Measurements from ENCODE around the gene ZHX3. TPM values are rescaled to one million over a fixed set of nuclear protein-coding genes. Genes with fewer than 3 reads are reported as not detected.

ZHX3 gene
- total and polyA plus RNA-seq, 2 donors (not counting 1 experiment from before 2014, with no cell fraction given) = 27.7 to 28.0 TPM

DNA sequence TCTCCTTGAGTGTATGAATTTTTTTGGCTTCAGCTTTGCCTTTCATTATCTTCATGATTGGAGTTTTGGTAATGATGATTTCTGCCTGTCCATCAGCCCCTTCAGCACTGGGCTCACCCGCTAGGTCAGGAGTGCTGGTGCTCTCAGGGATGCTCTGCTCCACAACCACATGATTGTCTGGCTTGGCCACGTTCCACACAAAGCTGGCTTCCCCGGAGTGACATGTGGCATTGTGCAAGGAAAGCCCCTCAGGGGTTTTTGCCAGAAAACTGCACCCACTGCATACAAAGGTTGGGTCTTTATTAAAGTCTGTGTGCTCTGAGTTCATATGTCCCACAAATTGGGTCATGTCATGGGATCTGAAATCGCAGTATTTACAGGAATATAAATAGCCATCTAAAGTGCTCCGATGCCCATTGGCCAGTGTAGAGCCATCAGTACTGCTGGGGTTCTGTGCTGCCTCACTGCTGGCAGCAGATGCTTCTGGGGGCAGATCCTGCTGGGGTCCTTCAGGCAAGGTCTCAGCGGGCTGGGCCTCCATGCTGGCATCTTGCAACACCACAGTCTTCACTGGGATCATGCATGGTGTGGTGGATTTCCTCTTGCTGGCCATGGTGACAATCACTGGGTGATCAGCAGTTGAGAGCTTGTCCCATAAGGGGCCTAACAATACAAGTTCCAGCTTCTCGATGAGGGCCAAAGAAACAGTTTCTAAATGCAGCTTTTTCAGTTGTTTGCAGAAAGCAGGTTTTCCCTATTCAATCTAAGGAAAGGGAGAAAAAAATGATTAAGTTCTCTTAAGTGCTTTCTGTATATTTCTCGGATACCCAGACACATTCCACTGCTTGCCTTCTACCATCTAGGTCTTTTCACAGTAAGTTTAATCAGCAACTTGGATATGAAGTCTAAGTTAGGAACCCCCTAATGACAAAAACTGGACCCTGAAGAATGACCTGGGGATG, 112.9 kb downstream of the ZHX3 start:
- Histone ChIP-seq H3K27ac (ENCODE audit: insufficient read depth, low read length) (no peak overlapping the region), H3K4me1 (ENCODE audit: control insufficient read depth, extremely low read depth, insufficient read depth, low read length) (no peaks in the 10 kb centered on the region), H4K20me1 (ENCODE audit: control insufficient read depth, extremely low read depth, insufficient read depth, low read length) (no peaks in the 10 kb centered on the region), H3K4me2 (ENCODE audit: extremely low read depth, insufficient read depth, low read length) (no peak overlapping the region), H3K79me2 (ENCODE audit: control insufficient read depth, insufficient read depth, low read length) (peaks cover 2% of the 10 kb centered on the region), H3K27me3 (ENCODE audit: control insufficient read depth, insufficient read depth, low read length) (no peaks in the 10 kb centered on the region), H3K36me3 (ENCODE audit: control insufficient read depth, insufficient read depth, low read length) (peaks cover 6% of the 10 kb centered on the region), H3K9ac (ENCODE audit: insufficient read depth, low read length) (no peak overlapping the region), H3K9me3 (ENCODE audit: control insufficient read depth, insufficient read depth, low read depth, low read length) (no peaks in the 10 kb centered on the region), H2AFZ (ENCODE audit: low read length) (no peak overlapping the region), H3K4me3 (replicated peaks in 1 of 4; ENCODE audit: control extremely low read depth in 1 of 4, insufficient read depth in 1 of 4, low read depth in 3 of 4, low read length in 4 of 4) (no peak overlapping the region)
- TF ChIP-seq, protein P1, sequence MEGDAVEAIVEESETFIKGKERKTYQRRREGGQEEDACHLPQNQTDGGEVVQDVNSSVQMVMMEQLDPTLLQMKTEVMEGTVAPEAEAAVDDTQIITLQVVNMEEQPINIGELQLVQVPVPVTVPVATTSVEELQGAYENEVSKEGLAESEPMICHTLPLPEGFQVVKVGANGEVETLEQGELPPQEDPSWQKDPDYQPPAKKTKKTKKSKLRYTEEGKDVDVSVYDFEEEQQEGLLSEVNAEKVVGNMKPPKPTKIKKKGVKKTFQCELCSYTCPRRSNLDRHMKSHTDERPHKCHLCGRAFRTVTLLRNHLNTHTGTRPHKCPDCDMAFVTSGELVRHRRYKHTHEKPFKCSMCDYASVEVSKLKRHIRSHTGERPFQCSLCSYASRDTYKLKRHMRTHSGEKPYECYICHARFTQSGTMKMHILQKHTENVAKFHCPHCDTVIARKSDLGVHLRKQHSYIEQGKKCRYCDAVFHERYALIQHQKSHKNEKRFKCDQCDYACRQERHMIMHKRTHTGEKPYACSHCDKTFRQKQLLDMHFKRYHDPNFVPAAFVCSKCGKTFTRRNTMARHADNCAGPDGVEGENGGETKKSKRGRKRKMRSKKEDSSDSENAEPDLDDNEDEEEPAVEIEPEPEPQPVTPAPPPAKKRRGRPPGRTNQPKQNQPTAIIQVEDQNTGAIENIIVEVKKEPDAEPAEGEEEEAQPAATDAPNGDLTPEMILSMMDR (conservative IDR thresholded peaks at IDR 0.05 in 1 of 2, IDR thresholded peaks at IDR 0.05 in 1 of 2; ENCODE audit: low read depth in 1 of 2, low read length in 2 of 2) = no peak
- TF ChIP-seq EZH2 (IDR thresholded peaks at IDR 0.05; ENCODE audit: low read length, missing control alignments) = no peak
- DNase-seq (ENCODE audit: low read depth in 2 of 2) = no peak

DNA sequence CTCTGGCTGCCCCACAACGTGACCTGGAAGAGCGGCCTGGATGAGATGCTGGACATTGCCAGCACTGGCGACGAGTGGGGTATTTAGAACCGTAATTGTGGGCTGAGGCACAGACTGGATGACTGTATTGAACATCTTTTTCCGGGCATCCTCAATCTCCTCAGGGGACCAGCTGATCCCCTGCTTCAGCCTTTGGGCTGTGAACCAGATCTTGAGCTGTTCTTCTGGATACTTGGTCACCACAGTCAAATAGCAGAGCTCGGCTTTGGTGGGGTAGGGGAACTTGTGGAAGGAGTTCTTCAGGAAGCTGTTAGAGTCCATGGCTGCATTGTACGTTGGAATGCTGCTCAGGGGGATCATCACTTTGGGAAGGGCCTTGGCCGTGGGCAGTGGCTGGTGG, 113.9 kb downstream of the ZHX3 start:
- no peaks in the 10 kb centered on the region for H4K20me1 ChIP-seq (ENCODE audit: control insufficient read depth, extremely low read depth, insufficient read depth, low read length)
- no peak overlapping the region for H2AFZ ChIP-seq (ENCODE audit: low read length)
- H3K79me2 ChIP-seq (ENCODE audit: control insufficient read depth, insufficient read depth, low read length) = peaks cover 2% of the 10 kb centered on the region
- no peak overlapping the region for H3K4me3 ChIP-seq (replicated peaks in 1 of 4; ENCODE audit: control extremely low read depth in 1 of 4, insufficient read depth in 1 of 4, low read depth in 3 of 4, low read length in 4 of 4)
- TF ChIP-seq, protein P1 (conservative IDR thresholded peaks at IDR 0.05 in 1 of 2, IDR thresholded peaks at IDR 0.05 in 1 of 2; ENCODE audit: low read depth in 1 of 2, low read length in 2 of 2) = no peak
- no peak for TF ChIP-seq EZH2 (IDR thresholded peaks at IDR 0.05; ENCODE audit: low read length, missing control alignments)
- H3K27ac ChIP-seq (ENCODE audit: insufficient read depth, low read length) = no peak overlapping the region
- H3K27me3 ChIP-seq (ENCODE audit: control insufficient read depth, insufficient read depth, low read length) = no peaks in the 10 kb centered on the region
- no peak for DNase-seq (ENCODE audit: low read depth in 2 of 2)
- no peaks in the 10 kb centered on the region for H3K9me3 ChIP-seq (ENCODE audit: control insufficient read depth, insufficient read depth, low read depth, low read length)
- H3K4me1 ChIP-seq (ENCODE audit: control insufficient read depth, extremely low read depth, insufficient read depth, low read length) = no peaks in the 10 kb centered on the region
- no peak overlapping the region for H3K4me2 ChIP-seq (ENCODE audit: extremely low read depth, insufficient read depth, low read length)
- no peak overlapping the region for H3K9ac ChIP-seq (ENCODE audit: insufficient read depth, low read length)
- H3K36me3 ChIP-seq (ENCODE audit: control insufficient read depth, insufficient read depth, low read length) = peaks cover 6% of the 10 kb centered on the region

DNA sequence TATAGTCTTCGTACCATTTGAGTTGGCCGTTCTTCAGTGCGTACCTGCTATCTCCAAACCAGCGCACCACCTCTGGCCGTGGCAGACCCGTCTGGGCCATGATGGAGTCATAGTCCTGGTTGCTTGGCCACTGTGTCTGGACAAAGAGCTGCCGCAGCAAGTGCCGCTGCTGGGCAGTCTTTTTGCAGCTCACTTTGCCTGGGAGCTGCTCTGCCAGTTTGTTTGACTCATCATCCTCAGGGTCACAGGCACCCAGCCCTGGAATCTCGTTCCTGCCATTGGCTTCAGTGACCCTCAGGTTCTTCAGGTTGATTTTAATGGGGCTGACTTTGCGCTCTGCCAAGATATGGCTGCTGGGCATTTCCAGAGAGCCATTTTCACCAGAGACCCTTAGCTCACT, 115.1 kb downstream of the ZHX3 start:
- Histone ChIP-seq H3K4me1 (ENCODE audit: control insufficient read depth, extremely low read depth, insufficient read depth, low read length) (no peaks in the 10 kb centered on the region), H3K9ac (ENCODE audit: insufficient read depth, low read length) (no peak overlapping the region), H2AFZ (ENCODE audit: low read length) (no peak overlapping the region), H3K4me3 (replicated peaks in 1 of 4; ENCODE audit: control extremely low read depth in 1 of 4, insufficient read depth in 1 of 4, low read depth in 3 of 4, low read length in 4 of 4) (no peak overlapping the region), H3K9me3 (ENCODE audit: control insufficient read depth, insufficient read depth, low read depth, low read length) (no peaks in the 10 kb centered on the region), H3K27ac (ENCODE audit: insufficient read depth, low read length) (no peak overlapping the region), H3K4me2 (ENCODE audit: extremely low read depth, insufficient read depth, low read length) (no peak overlapping the region), H3K79me2 (ENCODE audit: control insufficient read depth, insufficient read depth, low read length) (peaks cover 2% of the 10 kb centered on the region), H3K36me3 (ENCODE audit: control insufficient read depth, insufficient read depth, low read length) (peaks cover 6% of the 10 kb centered on the region), H4K20me1 (ENCODE audit: control insufficient read depth, extremely low read depth, insufficient read depth, low read length) (no peaks in the 10 kb centered on the region), H3K27me3 (ENCODE audit: control insufficient read depth, insufficient read depth, low read length) (no peaks in the 10 kb centered on the region)
- DNase-seq (ENCODE audit: low read depth in 2 of 2) = no peak
- TF ChIP-seq EZH2 (IDR thresholded peaks at IDR 0.05; ENCODE audit: low read length, missing control alignments) = no peak
